ENCODE measurements around the gene GCAT. TPM values are rescaled to one million over a fixed set of nuclear protein-coding genes. Genes with fewer than 3 reads are reported as not detected.

GCAT gene
- total RNA-seq, 1 donor from 2014 or later = 25.5 TPM

DNA sequence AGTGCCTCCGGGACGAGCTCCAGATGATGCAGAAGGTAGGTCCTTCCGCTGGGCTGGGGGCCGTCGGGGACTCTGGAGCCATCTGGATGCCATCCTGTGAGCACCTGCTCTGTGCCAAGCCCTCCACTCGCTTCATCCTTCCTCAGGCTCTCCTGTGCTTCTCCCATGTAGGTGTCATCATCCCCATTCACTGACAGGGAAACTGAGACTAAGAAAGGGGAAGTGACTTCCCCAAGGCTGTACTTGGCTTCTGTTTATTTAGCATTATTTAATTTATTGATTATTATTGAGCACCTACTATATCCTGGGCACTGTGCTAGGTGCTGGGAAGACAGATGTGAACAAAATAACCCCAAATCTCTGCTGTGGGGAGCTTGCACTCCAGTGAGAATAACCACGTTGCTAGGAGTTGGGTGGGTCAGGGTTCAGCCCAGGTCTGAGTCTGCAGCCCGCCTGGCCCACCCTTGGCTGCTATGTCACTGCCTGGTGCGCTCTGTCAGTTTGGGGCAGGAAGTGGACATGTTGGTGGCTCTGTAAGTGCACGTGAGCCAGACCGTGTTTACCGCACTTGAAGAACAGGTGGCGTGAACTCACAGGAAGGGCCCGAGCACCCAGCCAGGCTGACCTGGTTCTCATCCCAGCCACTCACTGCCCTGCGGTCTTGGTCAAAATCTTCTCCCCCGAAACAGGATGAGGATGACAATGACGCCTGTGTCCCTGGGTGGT lies 35.9 kb upstream of the GCAT start:
- peaks cover 9% of the 10 kb centered on the region for H3K36me3 Mint-ChIP-seq (ENCODE audit: low read depth)
- no peaks in the 10 kb centered on the region for H3K9me3 Mint-ChIP-seq
- no peaks in the 10 kb centered on the region for H3K27me3 Mint-ChIP-seq (ENCODE audit: low read depth)
- DNase-seq (ENCODE audit: low spot score) = no peak
- intact Hi-C loops (cut with micrococcal nuclease) = no loop called here
- no peak overlapping the region for H3K4me3 Mint-ChIP-seq (ENCODE audit: low read depth)
- no peak overlapping the region for H3K27ac Mint-ChIP-seq
- no peaks in the 10 kb centered on the region for H3K4me1 Mint-ChIP-seq (ENCODE audit: low read depth)

DNA sequence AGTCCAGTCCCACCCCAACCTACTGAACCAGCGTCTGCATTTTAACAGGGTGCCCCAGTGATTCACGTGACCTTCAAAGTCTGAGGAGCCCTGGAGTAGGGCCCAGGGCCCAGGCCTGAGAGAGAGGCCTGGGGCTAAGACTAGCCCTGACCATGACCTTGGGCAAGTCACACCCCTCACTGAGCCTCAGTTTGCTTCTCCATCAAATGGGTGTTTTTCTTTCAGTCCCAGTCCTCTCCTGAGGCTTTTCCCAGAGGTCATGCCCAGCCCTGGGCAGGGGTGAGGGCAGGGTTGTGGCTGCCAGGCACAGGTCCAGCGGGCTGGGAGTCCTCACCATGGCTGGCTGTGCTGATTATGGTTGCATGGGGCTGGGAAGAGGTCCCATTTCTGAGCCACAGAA lies 33.0 kb upstream of the GCAT start:
- no peaks in the 10 kb centered on the region for H3K27me3 Mint-ChIP-seq (ENCODE audit: low read depth)
- no peaks in the 10 kb centered on the region for H3K4me1 Mint-ChIP-seq (ENCODE audit: low read depth)
- no peaks in the 10 kb centered on the region for H3K9me3 Mint-ChIP-seq
- H3K27ac Mint-ChIP-seq = no peak overlapping the region
- no peak overlapping the region for H3K4me3 Mint-ChIP-seq (ENCODE audit: low read depth)
- no peak for DNase-seq (ENCODE audit: low spot score)
- peaks cover 9% of the 10 kb centered on the region for H3K36me3 Mint-ChIP-seq (ENCODE audit: low read depth)
- intact Hi-C loops (cut with micrococcal nuclease) = no loop called here

DNA sequence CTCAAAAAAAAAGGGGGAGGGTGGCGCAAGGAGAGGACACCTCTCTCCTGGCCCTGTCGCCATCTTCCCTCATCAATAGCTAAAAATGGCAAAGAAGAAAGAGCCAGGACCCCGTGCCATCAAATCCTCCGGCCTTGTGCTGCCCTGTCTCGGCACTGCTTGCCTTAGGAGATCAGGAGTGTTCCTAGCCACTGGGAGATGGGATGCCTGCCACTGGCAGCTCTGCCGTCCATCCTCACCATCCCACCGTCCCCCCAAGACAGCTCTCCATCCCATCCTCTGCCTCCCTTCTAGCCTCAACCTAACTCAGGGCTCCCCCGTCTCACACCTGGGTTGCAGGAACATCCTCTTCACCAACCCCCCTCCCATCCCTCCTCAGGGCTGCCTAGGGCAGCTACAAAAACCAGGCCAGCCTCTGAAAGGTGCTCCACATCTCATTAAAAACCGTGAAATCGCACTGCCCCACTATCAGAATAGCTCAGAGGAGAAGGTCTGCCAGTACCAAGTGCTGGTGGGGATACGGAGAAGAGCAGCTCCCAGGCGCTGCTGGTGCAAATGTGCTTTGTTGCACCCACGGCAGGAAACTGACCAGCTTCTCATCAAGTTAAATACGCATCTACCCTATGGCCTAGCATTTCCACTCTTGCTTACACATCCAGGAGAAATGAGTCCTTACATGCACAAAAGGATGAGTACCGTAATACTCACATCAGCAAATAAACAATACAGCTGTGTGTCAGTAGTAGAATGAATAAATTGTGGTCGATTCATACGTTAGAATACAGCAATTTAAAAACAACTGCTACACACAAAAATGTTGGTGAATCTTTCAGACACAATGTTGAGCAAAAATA lies 31.7 kb upstream of the GCAT start:
- intact Hi-C loops (cut with micrococcal nuclease) = no loop called here
- Mint-ChIP-seq H3K36me3 (ENCODE audit: low read depth) (peaks cover 9% of the 10 kb centered on the region), H3K27ac (no peak overlapping the region), H3K27me3 (ENCODE audit: low read depth) (no peaks in the 10 kb centered on the region), H3K4me1 (ENCODE audit: low read depth) (no peaks in the 10 kb centered on the region), H3K4me3 (ENCODE audit: low read depth) (no peak overlapping the region), H3K9me3 (no peaks in the 10 kb centered on the region)
- no peak for DNase-seq (ENCODE audit: low spot score)

DNA sequence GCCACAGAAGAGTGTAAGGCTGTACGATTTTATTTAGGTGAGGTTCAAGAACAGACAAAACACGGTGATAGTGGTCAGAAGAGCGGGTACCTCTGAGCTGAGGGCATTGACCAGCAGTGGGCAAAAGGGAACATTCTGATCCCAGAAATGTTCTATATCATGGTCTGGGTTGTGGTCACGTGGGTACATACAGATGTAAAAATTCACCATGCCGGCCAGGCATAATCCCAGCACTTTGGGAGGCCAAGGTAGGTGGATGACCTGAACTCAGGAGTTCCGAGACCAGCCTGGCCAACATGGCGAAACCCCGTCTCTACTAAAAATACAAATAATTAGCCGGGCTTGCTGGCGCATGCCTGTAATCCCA lies 31.1 kb upstream of the GCAT start:
- DNase-seq (ENCODE audit: low spot score) = no peak
- Mint-ChIP-seq H3K9me3 (no peaks in the 10 kb centered on the region), H3K4me3 (ENCODE audit: low read depth) (no peak overlapping the region), H3K4me1 (ENCODE audit: low read depth) (no peaks in the 10 kb centered on the region), H3K27ac (no peak overlapping the region), H3K27me3 (ENCODE audit: low read depth) (no peaks in the 10 kb centered on the region), H3K36me3 (ENCODE audit: low read depth) (peaks cover 9% of the 10 kb centered on the region)
- intact Hi-C loops (cut with micrococcal nuclease) = no loop called here

DNA sequence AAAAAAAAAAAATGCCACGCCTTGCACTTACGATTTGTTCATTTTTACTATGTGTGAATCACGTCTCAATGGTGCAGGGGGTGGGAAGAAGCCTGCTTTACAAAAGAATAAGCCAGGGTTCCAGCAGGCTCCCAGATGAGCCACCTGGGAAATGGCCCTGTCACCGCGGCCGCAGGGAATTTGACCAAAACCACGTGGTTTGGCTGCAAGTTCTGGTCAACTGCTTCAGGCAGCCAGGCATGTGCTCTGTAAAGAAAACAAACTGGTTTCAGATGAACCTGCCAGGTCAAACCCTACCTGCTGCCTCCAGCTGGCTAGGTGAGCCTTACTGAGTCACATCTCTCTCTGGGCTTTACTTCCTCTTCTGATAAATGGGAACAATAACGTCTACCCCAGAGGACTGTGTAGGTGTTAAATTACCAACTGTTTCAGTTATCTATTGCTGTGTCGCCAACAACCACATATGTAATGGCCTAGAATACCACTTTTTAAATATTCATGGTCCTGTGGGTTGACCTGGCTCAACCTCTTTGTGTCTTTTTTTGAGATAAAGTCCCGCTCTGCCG lies 30.5 kb upstream of the GCAT start:
- H3K9me3 Mint-ChIP-seq = no peaks in the 10 kb centered on the region
- H3K4me3 Mint-ChIP-seq (ENCODE audit: low read depth) = no peak overlapping the region
- H3K4me1 Mint-ChIP-seq (ENCODE audit: low read depth) = no peaks in the 10 kb centered on the region
- peaks cover 9% of the 10 kb centered on the region for H3K36me3 Mint-ChIP-seq (ENCODE audit: low read depth)
- no peaks in the 10 kb centered on the region for H3K27me3 Mint-ChIP-seq (ENCODE audit: low read depth)
- no peak overlapping the region for H3K27ac Mint-ChIP-seq
- no peak for DNase-seq (ENCODE audit: low spot score)
- intact Hi-C loops (cut with micrococcal nuclease) = no loop called here

DNA sequence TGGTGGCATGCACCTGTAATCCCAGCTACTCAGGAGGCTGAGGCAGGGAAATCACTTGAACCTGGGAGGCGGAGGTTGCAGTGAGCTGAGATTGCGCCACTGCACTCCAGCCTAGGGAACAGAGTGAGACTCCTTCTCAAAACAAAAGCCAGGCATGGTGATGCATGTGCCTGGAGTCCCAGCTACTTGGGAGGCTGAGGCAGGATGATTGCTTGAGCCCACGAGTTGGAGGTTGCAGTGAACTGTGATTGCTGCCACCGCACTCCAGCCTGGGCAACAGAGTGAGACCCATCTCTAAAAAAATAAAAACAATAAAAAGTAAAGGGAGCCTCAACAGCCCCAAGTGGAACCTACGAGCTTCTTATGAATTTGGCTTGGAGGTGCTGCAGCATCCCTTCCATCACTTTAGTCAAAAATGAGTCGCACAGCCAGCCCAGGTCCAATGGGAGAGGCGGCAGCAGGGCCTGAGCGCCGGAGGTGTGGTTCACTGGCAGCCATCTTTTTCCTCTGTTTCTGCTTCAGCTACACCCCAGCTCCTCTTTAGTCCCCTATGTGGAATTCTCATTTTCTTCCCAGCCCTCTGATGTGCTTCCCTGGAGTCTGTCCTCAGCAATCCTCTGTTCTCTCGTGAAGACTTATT lies 29.2 kb upstream of the GCAT start:
- H3K36me3 Mint-ChIP-seq (ENCODE audit: low read depth) = peaks cover 3% of the 10 kb centered on the region

DNA sequence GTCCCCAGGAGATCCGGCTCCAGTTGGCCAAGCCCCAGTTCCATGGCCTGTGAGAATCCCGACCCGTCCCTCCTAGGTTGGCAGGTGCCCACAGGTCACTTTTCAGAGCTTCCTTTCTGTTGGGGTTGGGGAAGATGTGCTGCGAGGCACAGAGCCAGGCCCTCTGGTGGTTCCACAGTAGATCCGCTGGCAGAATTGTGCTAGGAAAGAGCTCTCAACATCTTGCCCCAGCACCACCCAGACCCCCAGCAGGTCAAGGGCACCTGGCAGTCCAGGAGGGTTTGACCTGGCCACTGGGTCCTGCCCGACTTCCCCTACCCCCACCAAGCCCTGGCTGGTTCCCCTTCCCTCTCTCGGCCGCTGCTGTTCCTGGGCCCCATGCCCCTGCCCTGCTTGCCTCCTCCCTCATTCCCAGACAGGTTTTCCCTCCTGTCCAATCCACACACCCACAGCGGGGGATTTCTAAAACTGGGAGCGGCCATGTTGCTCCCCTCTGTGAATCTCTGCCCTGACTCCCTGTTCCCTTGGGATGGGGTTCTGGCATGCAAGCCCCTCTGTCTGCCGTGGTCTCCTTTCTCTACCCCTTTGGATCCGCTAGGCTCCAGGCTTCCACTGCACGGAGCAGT lies 26.2 kb upstream of the GCAT start:
- Mint-ChIP-seq H3K27me3 (ENCODE audit: low read depth) (no peaks in the 10 kb centered on the region), H3K9me3 (no peaks in the 10 kb centered on the region), H3K27ac (no peak overlapping the region), H3K4me1 (ENCODE audit: low read depth) (no peaks in the 10 kb centered on the region), H3K36me3 (ENCODE audit: low read depth) (no peaks in the 10 kb centered on the region), H3K4me3 (ENCODE audit: low read depth) (no peak overlapping the region)
- intact Hi-C loops (cut with micrococcal nuclease) = no loop called here
- no peak for DNase-seq (ENCODE audit: low spot score)

More for the DNA sequence above, 29.2 kb upstream of the GCAT start:
- DNase-seq (ENCODE audit: low spot score) = no peak
- Mint-ChIP-seq H3K4me1 (ENCODE audit: low read depth) (no peaks in the 10 kb centered on the region), H3K9me3 (no peaks in the 10 kb centered on the region), H3K4me3 (ENCODE audit: low read depth) (no peak overlapping the region), H3K27me3 (ENCODE audit: low read depth) (no peaks in the 10 kb centered on the region), H3K27ac (no peak overlapping the region)
- intact Hi-C loops (cut with micrococcal nuclease) = no loop called here

DNA sequence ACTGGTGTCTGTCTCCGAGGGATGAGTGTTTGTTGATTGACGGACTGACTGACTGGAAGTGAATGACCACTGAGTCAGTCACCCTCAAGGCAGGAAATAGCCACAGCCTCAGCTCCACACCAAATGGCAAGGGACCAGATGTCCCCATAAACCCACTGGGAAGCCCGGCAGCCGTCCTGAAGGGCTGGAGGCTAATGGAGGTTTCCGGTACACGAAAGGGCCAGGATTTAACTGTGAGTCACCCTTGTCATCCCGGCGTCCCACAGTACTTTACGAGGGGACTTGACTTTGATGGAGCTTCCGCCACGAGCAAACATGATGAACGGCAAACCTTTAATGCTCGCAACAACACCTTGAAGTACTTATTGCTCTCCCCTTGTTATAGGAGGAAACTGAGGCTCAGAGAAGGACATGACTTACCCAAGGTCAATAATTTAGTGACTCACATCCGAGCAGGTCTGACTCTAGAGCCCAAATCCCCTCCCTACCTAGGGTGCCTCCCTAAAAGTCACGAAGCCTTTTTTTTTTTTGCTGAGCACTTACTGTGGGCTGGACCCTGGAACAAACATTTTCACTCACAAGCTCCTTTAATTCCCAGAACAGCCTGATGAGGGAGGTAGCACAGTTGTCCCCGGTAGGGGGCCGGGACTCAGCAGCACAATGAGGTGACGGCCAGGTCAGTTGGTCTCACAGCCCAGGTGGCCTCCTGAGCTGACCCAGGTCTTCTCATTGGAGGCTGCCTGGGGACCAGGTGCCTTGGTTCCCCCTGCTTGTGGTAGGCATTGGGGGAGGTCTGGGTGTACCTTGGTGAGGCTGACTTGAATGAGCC lies 25.2 kb upstream of the GCAT start:
- DNase-seq (ENCODE audit: low spot score) = no peak
- Mint-ChIP-seq H3K27me3 (ENCODE audit: low read depth) (no peaks in the 10 kb centered on the region), H3K36me3 (ENCODE audit: low read depth) (no peaks in the 10 kb centered on the region), H3K4me1 (ENCODE audit: low read depth) (no peaks in the 10 kb centered on the region), H3K4me3 (ENCODE audit: low read depth) (no peak overlapping the region), H3K9me3 (no peaks in the 10 kb centered on the region), H3K27ac (no peak overlapping the region)
- intact Hi-C loops (cut with micrococcal nuclease) = no loop called here

DNA sequence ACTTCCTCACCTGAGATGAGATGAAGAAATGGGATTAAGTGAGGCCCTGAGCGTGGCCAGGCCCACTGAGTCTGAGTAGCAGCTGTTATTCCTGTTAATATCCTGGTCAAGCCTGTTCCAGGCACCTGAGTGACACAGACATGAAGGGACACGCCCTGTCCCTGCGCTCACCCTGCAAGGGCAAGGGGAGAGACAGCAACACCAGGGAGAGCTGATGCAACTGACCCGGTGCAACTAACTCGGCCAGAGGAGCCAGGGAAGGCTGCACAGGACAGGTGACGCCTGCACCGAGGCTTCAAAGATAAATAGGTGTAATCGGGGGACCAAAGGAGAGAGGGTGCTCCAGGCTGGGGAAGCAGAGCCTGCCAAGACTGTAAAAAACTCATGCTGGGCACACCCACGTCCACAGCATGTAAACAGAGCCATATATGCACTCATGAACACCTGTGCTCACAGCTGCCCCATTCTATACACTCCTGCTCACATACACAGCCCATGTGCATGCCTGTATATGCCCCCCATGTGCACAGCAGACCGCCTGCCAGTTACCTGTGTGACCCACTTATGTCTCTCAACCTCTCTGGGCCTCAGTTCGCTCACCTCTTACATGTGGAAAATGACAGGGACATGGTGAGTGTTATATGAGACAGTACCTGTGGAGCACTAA lies 22.8 kb upstream of the GCAT start:
- H3K27me3 Mint-ChIP-seq (ENCODE audit: low read depth) = no peaks in the 10 kb centered on the region
- DNase-seq (ENCODE audit: low spot score) = no peak
- H3K4me3 Mint-ChIP-seq (ENCODE audit: low read depth) = no peak overlapping the region
- intact Hi-C loops (cut with micrococcal nuclease) = no loop called here
- no peaks in the 10 kb centered on the region for H3K36me3 Mint-ChIP-seq (ENCODE audit: low read depth)
- H3K4me1 Mint-ChIP-seq (ENCODE audit: low read depth) = no peaks in the 10 kb centered on the region
- no peaks in the 10 kb centered on the region for H3K9me3 Mint-ChIP-seq
- no peak overlapping the region for H3K27ac Mint-ChIP-seq

DNA sequence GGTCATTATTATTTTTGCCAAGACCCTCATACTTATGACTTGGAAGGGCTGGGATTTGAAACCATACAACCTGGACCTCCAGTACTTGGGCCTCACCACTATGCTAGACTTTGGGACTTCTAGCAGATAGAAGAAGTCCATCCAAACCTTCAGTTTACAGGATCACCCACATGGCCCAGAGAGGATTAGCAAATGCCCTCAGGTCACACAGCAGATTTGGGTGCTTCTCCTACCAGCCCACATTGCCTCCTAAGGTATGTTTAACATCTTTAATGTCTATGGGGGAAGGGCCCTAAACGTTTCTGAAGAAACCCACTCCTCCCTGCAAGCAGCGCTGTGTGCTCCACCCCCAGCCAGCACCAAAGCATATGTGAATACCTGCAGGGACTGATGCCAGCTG lies 17.5 kb upstream of the GCAT start:
- DNase-seq (ENCODE audit: low spot score) = no peak
- Mint-ChIP-seq H3K36me3 (ENCODE audit: low read depth) (no peaks in the 10 kb centered on the region), H3K27me3 (ENCODE audit: low read depth) (peaks cover 1% of the 10 kb centered on the region), H3K4me1 (ENCODE audit: low read depth) (no peaks in the 10 kb centered on the region), H3K9me3 (no peaks in the 10 kb centered on the region), H3K27ac (no peak overlapping the region), H3K4me3 (ENCODE audit: low read depth) (no peak overlapping the region)
- intact Hi-C loops (cut with micrococcal nuclease) = no loop called here

DNA sequence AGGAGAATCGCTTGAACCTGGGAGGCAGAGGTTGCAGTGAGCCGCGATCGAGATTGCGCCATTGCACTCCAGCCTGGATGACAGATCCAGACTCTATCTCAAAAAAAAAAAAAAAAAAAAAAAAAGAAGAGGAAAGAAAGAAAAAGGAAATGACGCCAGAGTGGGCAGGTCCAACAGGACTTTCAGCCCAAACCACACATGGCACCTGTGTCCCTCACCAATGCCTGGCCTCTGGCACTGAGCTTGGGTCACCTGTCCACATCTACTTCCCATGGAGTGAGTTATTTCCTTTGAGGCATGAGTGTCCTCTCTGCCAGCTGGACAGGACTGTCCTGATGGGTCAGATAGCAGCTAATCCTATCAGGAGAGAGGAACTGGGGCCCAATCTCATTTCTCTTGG lies 15.2 kb upstream of the GCAT start:
- H3K27me3 Mint-ChIP-seq (ENCODE audit: low read depth) = peaks cover 1% of the 10 kb centered on the region
- H3K4me3 Mint-ChIP-seq (ENCODE audit: low read depth) = no peak overlapping the region
- no peaks in the 10 kb centered on the region for H3K36me3 Mint-ChIP-seq (ENCODE audit: low read depth)
- DNase-seq (ENCODE audit: low spot score) = no peak
- intact Hi-C loops (cut with micrococcal nuclease) = no loop called here
- no peak overlapping the region for H3K27ac Mint-ChIP-seq
- H3K9me3 Mint-ChIP-seq = no peaks in the 10 kb centered on the region
- no peaks in the 10 kb centered on the region for H3K4me1 Mint-ChIP-seq (ENCODE audit: low read depth)

DNA sequence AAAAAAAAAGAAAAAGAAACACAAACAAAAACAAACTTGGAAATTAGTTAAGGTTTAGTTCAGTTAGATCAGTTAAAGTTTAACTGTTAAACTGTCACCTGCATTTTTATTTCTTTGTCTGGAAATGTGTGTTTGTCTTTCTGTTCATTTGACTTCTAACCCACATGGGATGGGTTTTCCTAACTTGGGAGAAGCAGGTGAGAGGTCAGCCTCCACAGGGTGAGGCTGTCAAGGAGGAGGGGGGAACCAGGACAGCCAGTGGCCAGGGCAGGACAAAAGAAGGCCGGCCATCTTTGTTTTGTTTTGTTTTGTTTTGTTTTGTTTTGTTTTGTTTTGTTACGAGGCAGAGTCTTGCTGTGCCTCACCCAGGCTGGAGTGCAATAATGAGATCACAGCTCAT lies 13.4 kb upstream of the GCAT start:
- H3K27me3 Mint-ChIP-seq (ENCODE audit: low read depth) = peaks cover 3% of the 10 kb centered on the region
- DNase-seq (ENCODE audit: low spot score) = no peak
- no peaks in the 10 kb centered on the region for H3K4me1 Mint-ChIP-seq (ENCODE audit: low read depth)
- H3K36me3 Mint-ChIP-seq (ENCODE audit: low read depth) = no peaks in the 10 kb centered on the region
- H3K9me3 Mint-ChIP-seq = no peaks in the 10 kb centered on the region
- H3K27ac Mint-ChIP-seq = no peak overlapping the region
- intact Hi-C loops (cut with micrococcal nuclease) = no loop called here
- no peak overlapping the region for H3K4me3 Mint-ChIP-seq (ENCODE audit: low read depth)
